Measurements from ENCODE around the gene WWOX. TPM values are rescaled to one million over a fixed set of nuclear protein-coding genes. Genes with fewer than 3 reads are reported as not detected.

The WWOX gene
- total and polyA plus RNA-seq, 2 of the 8 experiments (the other 6 are each of a cell fraction or from before 2014, with no cell fraction given), result 5.4 to 16.7 TPM

DNA sequence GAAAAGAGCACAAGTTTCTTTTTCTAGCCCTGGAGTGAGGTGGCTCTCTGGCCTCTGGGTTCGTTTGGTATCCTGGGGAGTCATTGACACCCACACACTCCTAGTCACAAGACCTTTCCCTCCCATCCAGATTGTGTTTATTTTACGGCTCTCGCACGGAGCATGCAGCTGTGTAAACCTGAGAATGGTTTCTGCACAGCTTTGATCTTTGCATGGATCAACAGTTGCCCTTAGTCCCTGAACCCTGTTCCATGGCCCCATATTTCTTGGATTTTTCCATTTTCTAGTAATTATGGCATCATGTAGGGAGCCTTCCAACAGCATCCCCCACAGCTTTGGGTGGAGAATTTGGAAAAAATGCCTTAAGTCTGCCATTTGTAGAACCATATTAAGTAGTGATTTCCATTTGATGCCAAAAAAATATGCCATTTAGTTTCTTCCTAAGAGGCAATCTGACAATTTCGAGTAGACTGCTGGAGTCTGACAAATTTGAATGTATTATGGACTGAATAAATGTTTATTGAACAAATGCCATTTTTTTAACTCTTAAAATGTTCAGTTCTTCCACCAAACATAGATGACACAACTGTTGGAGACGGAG, 197.7 kb downstream of the WWOX start:
- DNase-seq (ENCODE audit: low read depth in 1 of 2, low spot score in 2 of 2), result no peak
- WGBS, 2 experiments (ENCODE audit: extremely low coverage in 1 of 2, insufficient coverage in 1 of 2, insufficient read length in 1 of 2, insufficient replicate concordance in 2 of 2, low coverage in 1 of 2, low lambda C conversion rate in 2 of 2, missing lambda C conversion rate in 1 of 2), result 87% methylated on average over 6 of the region's 6 CpGs; no CpG with 5 or more reads in 1 of the 2 experiments
- H3K18ac ChIP-seq (ENCODE audit: extremely low read depth, low read length), result no peak overlapping the region
- H3K14ac ChIP-seq (ENCODE audit: insufficient read length), result no peak overlapping the region
- no peaks in the 10 kb centered on the region for H3K27me3 ChIP-seq (replicated peaks in 1 of 4; ENCODE audit: control insufficient read depth in 3 of 4, extremely low read depth in 1 of 4, insufficient read depth in 3 of 4, low read length in 3 of 4)
- no peaks in the 10 kb centered on the region; the same call in 1 of the 2 replicates for H3K23me2 ChIP-seq (ENCODE audit: low read depth, low read length)
- no peaks in the 10 kb centered on the region; a peak in 1 of 8 replicates for H3K36me3 ChIP-seq (ENCODE audit: control insufficient read depth in 2 of 4, insufficient read depth in 4 of 4, low read length in 3 of 4)
- H2BK5ac ChIP-seq (ENCODE audit: low read depth, low read length), result no peak overlapping the region
- no peak for FAIRE-seq
- no peak overlapping the region for H4K91ac ChIP-seq (replicated peaks; ENCODE audit: insufficient read length, low read length)
- no peak overlapping the region for H2AFZ ChIP-seq (ENCODE audit: low read length)
- H4K20me1 ChIP-seq (replicated peaks in 1 of 2; ENCODE audit: control insufficient read depth in 1 of 2, insufficient read depth in 2 of 2, low read length in 2 of 2), result no peaks in the 10 kb centered on the region
- no peak overlapping the region for H2AK5ac ChIP-seq (ENCODE audit: low read depth, low read length)
- no peak overlapping the region for H3K27ac ChIP-seq (ENCODE audit: low read depth, low read length)
- no peak overlapping the region for H3K4me3 ChIP-seq (ENCODE audit: extremely low read depth in 1 of 4, insufficient read depth in 2 of 4, low read depth in 3 of 4, low read length in 4 of 4)
- no peak overlapping the region for H4K8ac ChIP-seq (ENCODE audit: extremely low read depth, insufficient read depth, low read length)
- POLR2A ChIA-PET (ENCODE audit: partially characterized antibody), result no interaction called here
- H2BK15ac ChIP-seq (ENCODE audit: low read length), result no peak overlapping the region
- no peak overlapping the region for H3K4me2 ChIP-seq (ENCODE audit: insufficient read depth in 1 of 2, low read depth in 2 of 2, low read length in 2 of 2)
- no peaks in the 10 kb centered on the region for H3K79me2 ChIP-seq (ENCODE audit: control insufficient read depth in 1 of 2, insufficient read depth in 2 of 2, low read length in 2 of 2)
- no peak overlapping the region for H3K23ac ChIP-seq (ENCODE audit: insufficient read length)
- 0 out of 2 replicates have a peak, but pooled peaks cover 2% of the 10 kb centered on the region for H3K79me1 ChIP-seq (ENCODE audit: low read depth, low read length)
- CTCF ChIA-PET (ENCODE audit: partially characterized antibody), result interaction anchor here (0.6 to 1.0 kb wide), 2 partner anchors 423 to 1503 kb away, joined by 3 read pairs; no protein-coding TSS in a partner anchor
- no peak overlapping the region for H2BK120ac ChIP-seq (replicated peaks; ENCODE audit: low read depth, low read length)
- H3K9ac ChIP-seq (replicated peaks in 1 of 4; ENCODE audit: extremely low read depth in 1 of 4, low read depth in 3 of 4, low read length in 3 of 4), result no peak overlapping the region
- H3K4me1 ChIP-seq (replicated peaks in 1 of 4; ENCODE audit: control insufficient read depth in 3 of 4, insufficient read depth in 4 of 4, low read length in 3 of 4), result peaks cover 0 to 2% (median 0%) of the 10 kb centered on the region in 4 experiments; a peak in 1 of 7 replicates
- H3K9me3 ChIP-seq (ENCODE audit: insufficient read depth in 2 of 2, low read depth in 1 of 2, low read length in 1 of 2), result no peaks in the 10 kb centered on the region
- no peak overlapping the region for H2BK12ac ChIP-seq (ENCODE audit: low read depth, low read length)
- no peak overlapping the region for H3K56ac ChIP-seq (replicated peaks; ENCODE audit: insufficient read length, low read depth, low read length)
- no peak overlapping the region for H3K4ac ChIP-seq (replicated peaks; ENCODE audit: insufficient read length, low read depth, low read length)
- H2BK20ac ChIP-seq (ENCODE audit: low read length), result no peak overlapping the region
- no peak overlapping the region for H4K5ac ChIP-seq (ENCODE audit: insufficient read length, low read depth, low read length)
- TF ChIP-seq JUN (IDR thresholded peaks at IDR 0.05; ENCODE audit: low read depth, low read length) (no peak), CBX5 (IDR thresholded peaks at IDR 0.05; ENCODE audit: low read depth, low read length) (no peak), BCL11A (IDR thresholded peaks at IDR 0.05; ENCODE audit: low read depth in 2 of 2, low read length in 2 of 2) (no peak), CEBPB (IDR thresholded peaks at IDR 0.05; ENCODE audit: low read depth, low read length) (no peak), JUND (IDR thresholded peaks at IDR 0.05; ENCODE audit: low read length) (no peak), MAX (IDR thresholded peaks at IDR 0.05) (no peak), NANOG (IDR thresholded peaks at IDR 0.05; ENCODE audit: insufficient read depth, low read depth, low read length, poor library complexity, severe bottlenecking) (no peak), TAF7 (optimal IDR thresholded peaks at IDR 0.05; ENCODE audit: borderline replicate concordance, low read depth, low read length) (no peak), RAD21 (IDR thresholded peaks at IDR 0.05 in 1 of 2, conservative IDR thresholded peaks at IDR 0.05 in 1 of 2; ENCODE audit: low read depth in 2 of 2, low read length in 2 of 2) (no peak)
- TF ChIP-seq, protein P1, sequence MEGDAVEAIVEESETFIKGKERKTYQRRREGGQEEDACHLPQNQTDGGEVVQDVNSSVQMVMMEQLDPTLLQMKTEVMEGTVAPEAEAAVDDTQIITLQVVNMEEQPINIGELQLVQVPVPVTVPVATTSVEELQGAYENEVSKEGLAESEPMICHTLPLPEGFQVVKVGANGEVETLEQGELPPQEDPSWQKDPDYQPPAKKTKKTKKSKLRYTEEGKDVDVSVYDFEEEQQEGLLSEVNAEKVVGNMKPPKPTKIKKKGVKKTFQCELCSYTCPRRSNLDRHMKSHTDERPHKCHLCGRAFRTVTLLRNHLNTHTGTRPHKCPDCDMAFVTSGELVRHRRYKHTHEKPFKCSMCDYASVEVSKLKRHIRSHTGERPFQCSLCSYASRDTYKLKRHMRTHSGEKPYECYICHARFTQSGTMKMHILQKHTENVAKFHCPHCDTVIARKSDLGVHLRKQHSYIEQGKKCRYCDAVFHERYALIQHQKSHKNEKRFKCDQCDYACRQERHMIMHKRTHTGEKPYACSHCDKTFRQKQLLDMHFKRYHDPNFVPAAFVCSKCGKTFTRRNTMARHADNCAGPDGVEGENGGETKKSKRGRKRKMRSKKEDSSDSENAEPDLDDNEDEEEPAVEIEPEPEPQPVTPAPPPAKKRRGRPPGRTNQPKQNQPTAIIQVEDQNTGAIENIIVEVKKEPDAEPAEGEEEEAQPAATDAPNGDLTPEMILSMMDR (IDR thresholded peaks at IDR 0.05; ENCODE audit: control extremely low read depth in 1 of 3, insufficient read depth in 1 of 3, low read depth in 1 of 3, low read length in 3 of 3), result no peak

Data from H1 (cell line).